ENCODE data around the gene MUC21. TPM values are rescaled to one million over a fixed set of nuclear protein-coding genes. Genes with fewer than 3 reads are reported as not detected.

Gene MUC21
- total and polyA plus RNA-seq, 2 donors (not counting 3 experiments of a cell fraction or from before 2014, with no cell fraction given) = not detected

DNA sequence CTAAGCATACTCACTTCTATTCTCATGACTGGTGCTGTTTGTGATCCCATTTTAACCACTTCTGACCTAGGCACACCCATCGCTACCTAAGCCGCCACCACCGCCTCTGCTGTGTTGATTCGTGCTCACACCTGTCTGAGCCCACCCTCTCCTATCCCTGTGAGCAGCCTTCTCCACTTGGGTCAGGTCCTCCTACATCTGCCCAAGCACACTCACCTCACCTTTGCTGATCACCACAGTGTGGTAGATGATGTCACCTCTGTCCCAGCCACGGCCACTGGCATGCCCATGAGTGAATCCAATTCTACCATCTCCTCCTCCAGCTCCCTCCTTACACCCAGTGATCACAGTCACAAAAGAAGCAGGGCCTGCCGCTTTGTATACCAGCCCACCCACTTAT is 47.6 kb downstream of the MUC21 start:
- no peaks in the 10 kb centered on the region for H4K20me1 ChIP-seq (replicated peaks; ENCODE audit: control insufficient read depth, extremely low read depth, insufficient read depth, low read length)
- no peak overlapping the region for H3K4me3 ChIP-seq (replicated peaks in 1 of 3; ENCODE audit: insufficient read depth in 1 of 3, low read depth in 1 of 3, low read length in 3 of 3)
- TF ChIP-seq EZH2 (IDR thresholded peaks at IDR 0.05; ENCODE audit: borderline replicate concordance, low read depth, low read length, severe bottlenecking) (no peak), GATA2 (IDR thresholded peaks at IDR 0.05; ENCODE audit: insufficient read depth, insufficient read length, low read depth, low read length) (no peak), POLR2AphosphoS5 (IDR thresholded peaks at IDR 0.05; ENCODE audit: insufficient read depth, low read depth, low read length) (no peak), FOS (IDR thresholded peaks at IDR 0.05; ENCODE audit: borderline replicate concordance, insufficient read depth, low read length) (no peak), JUN (IDR thresholded peaks at IDR 0.05; ENCODE audit: borderline replicate concordance, insufficient read depth, insufficient read length, low read depth) (no peak), POLR2A (IDR thresholded peaks at IDR 0.05; ENCODE audit: low read depth, low read length) (no peak), MYC (IDR thresholded peaks at IDR 0.05; ENCODE audit: low read depth, low read length) (no peak)
- TF ChIP-seq, protein P1, sequence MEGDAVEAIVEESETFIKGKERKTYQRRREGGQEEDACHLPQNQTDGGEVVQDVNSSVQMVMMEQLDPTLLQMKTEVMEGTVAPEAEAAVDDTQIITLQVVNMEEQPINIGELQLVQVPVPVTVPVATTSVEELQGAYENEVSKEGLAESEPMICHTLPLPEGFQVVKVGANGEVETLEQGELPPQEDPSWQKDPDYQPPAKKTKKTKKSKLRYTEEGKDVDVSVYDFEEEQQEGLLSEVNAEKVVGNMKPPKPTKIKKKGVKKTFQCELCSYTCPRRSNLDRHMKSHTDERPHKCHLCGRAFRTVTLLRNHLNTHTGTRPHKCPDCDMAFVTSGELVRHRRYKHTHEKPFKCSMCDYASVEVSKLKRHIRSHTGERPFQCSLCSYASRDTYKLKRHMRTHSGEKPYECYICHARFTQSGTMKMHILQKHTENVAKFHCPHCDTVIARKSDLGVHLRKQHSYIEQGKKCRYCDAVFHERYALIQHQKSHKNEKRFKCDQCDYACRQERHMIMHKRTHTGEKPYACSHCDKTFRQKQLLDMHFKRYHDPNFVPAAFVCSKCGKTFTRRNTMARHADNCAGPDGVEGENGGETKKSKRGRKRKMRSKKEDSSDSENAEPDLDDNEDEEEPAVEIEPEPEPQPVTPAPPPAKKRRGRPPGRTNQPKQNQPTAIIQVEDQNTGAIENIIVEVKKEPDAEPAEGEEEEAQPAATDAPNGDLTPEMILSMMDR (IDR thresholded peaks at IDR 0.05; ENCODE audit: extremely low read depth in 1 of 2, insufficient read depth in 1 of 2, low read depth in 1 of 2, low read length in 2 of 2) = no peak
- TF ChIP-seq, protein P2, sequence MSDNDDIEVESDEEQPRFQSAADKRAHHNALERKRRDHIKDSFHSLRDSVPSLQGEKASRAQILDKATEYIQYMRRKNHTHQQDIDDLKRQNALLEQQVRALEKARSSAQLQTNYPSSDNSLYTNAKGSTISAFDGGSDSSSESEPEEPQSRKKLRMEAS (IDR thresholded peaks at IDR 0.05; ENCODE audit: insufficient read depth, insufficient read length) = no peak
- H3K27ac ChIP-seq (ENCODE audit: insufficient read depth, low read depth, low read length) = no peak overlapping the region
- no peaks in the 10 kb centered on the region for H3K79me2 ChIP-seq (ENCODE audit: control insufficient read depth, insufficient read depth, low read length)
- no peak overlapping the region for H3K9ac ChIP-seq (replicated peaks; ENCODE audit: extremely low read depth, insufficient read depth, low read length)
- no peak overlapping the region for H2AFZ ChIP-seq (ENCODE audit: low read depth, low read length)
- intact Hi-C loops (cut with micrococcal nuclease) = no loop called here
- H3K27me3 ChIP-seq (ENCODE audit: control insufficient read depth in 2 of 2, insufficient read depth in 2 of 2, low read length in 2 of 2) = peaks cover 2 to 5% of the 10 kb centered on the region in 2 experiments
- ChIA-PET CTCF (no interaction called here), POLR2A (no interaction called here)
- H3K9me1 ChIP-seq (replicated peaks; ENCODE audit: control insufficient read depth, extremely low read depth, insufficient read depth, low read length) = no peaks in the 10 kb centered on the region
- no TSS peak for BruUV-seq (replicated peaks)
- no peaks in the 10 kb centered on the region for H3K36me3 ChIP-seq (ENCODE audit: control insufficient read depth in 2 of 2, extremely low read depth in 1 of 2, insufficient read depth in 2 of 2, low read length in 2 of 2)
- no peak overlapping the region for H3K4me2 ChIP-seq (ENCODE audit: insufficient read depth, low read length)
- no peak for DNase-seq (ENCODE audit: low read depth, low spot score)
- H3K4me1 ChIP-seq (ENCODE audit: control insufficient read depth, extremely low read depth, insufficient read depth, low read length) = no peaks in the 10 kb centered on the region
- no peak for FAIRE-seq
- H3K9me3 ChIP-seq (replicated peaks; ENCODE audit: control insufficient read depth, insufficient read depth, low read length) = no peaks in the 10 kb centered on the region
- dilution Hi-C loops (cut with MboI; ENCODE audit: extremely low pct_ligation_motif_present, low sequenced_read_pairs) = no loop called here

All from endothelial cell of umbilical vein (primary cell).